Adrenal gland (tissue), 12 donors: Measurements from ENCODE around the gene KCNT2. TPM values are rescaled to one million over a fixed set of nuclear protein-coding genes. Genes with fewer than 3 reads are reported as not detected.

Experiments
- DNase-seq, 7 donors: peaks; one replicate each; pipeline ENCODE4 v3.0.0-alpha.2; 2019 to 2020
- H3K27ac ChIP-seq, 5 donors: fragments of 200-600 bp; sonication (generic) in 4 of 5; 1 replicate in 3 of 5; 2 replicates in 2 of 5; pipeline versions ENCODE4 v1.5.1 to v1.8.0; 2016 to 2020; ENCODE audit warnings: mild to moderate bottlenecking in 1 of 5
- H3K27me3 ChIP-seq: fragments of 200-600 bp; 2 replicates; pipeline ENCODE4 v1.8.0; 2021
- H3K36me3 ChIP-seq, 2 donors: fragments of 200-600 bp; replicated peaks in 1 of 2; 1 replicate in 1 of 2; 2 replicates in 1 of 2; pipeline versions ENCODE4 v1.5.1 to v1.8.0; 2018 to 2022
- H3K4me1 ChIP-seq, 2 donors: fragments of 200-600 bp; replicated peaks in 1 of 2; 1 replicate in 1 of 2; 2 replicates in 1 of 2; pipeline versions ENCODE4 v1.5.1 to v1.8.0; 2018 to 2021
- H3K4me3 ChIP-seq, 4 donors: fragments of 200-600 bp; sonication (generic) in 3 of 4; one replicate each; pipeline ENCODE4 v1.5.1; 2016 to 2018
- H3K9me3 ChIP-seq, 3 donors: fragments of 200-600 bp; sonication (generic) in 1 of 3; replicated peaks in 1 of 3; 1 replicate in 2 of 3; 2 replicates in 1 of 3; pipeline versions ENCODE4 v1.5.1 to v1.8.0; 2016 to 2021
- POLR2A ChIP-seq, 2 donors: fragments of 450-650 bp; IDR thresholded peaks; one replicate each; pipeline ENCODE4 v1.6.1; 2017; ENCODE audit warnings: antibody characterized with exemption in 2 of 2, mild to moderate bottlenecking in 2 of 2, moderate library complexity in 1 of 2
- WGBS, 4 donors: extraction: QIAGEN DNeasy Blood & Tissue Kit in 2 of 4; methylation state at CpG; one replicate each; pipeline versions ENCODE4 v1.1.5 to v1.1.7; 2013 to 2017; 5-methylcytosine and 5-hydroxymethylcytosine counted together
- intact Hi-C, 2 donors: fragments of 100-400 bp; cut with DNase I; formaldehyde crosslinking; loops; one replicate each; pipeline versions ENCODE4 v1.14.1 to v1.15.0; 2022 to 2023
- polyA plus RNA-seq, 3 donors: library from polyadenylated mRNA; stranded (reverse); fragments of 200-250 nt in 2 of 3; fragments of 350-450 nt in 1 of 3; fragmentation: Illumina TruSeq in 1 of 3; extraction: RNeasy Lipid Tissue Mini Kit (QIAGEN cat#74804) in 1 of 3; gene quantifications; one replicate each; pipeline ENCODE4 v1.2.3, GENCODE V29; 2013 to 2014
- total RNA-seq, 9 donors: library from RNA; depleted of rRNA in 4 of 9; stranded (reverse); fragments of >200 nt in 4 of 9; fragments of 120-200 nt in 1 of 9; fragmentation: NEBNext Ultra II Directional in 1 of 9; extraction: Animal tissue kit (Norgen Biotek cat#: 25700) in 1 of 9; gene quantifications; one replicate each; pipeline versions ENCODE4 v1.1.0 to v1.2.4, GENCODE V29; 2013 to 2023
- TF ChIP-seq, protein P1 (sequence below), 6 experiments: fragments of 450-650 bp in 4 of 6; fragments of 200-600 bp in 2 of 6; sonication (generic) in 1 of 6; IDR thresholded peaks; 1 replicate in 5 of 6; 2 replicates in 1 of 6; pipeline versions ENCODE4 v1.5.1 to v1.8.0; 2016 to 2021; ENCODE audit warnings: antibody characterized with exemption in 6 of 6, mild to moderate bottlenecking in 2 of 6, moderate library complexity in 1 of 6
- donor health status: healthy with polysubstance abuse.
- donor health status: Bipolar disorder and iron deficiency.
- donor health status: DM: yes; HTN: yes; CAD: no.
- donor health status: DM: no; HTN: no; CAD: no.
- donor health status: DM: no; HTN: no; CAD: no.
- donor health status: DM: yes; HTN: yes; CAD: no.

Gene KCNT2
- total and polyA plus RNA-seq, 12 donors: 0.54 to 4.0 (median 1.2) TPM

DNA sequence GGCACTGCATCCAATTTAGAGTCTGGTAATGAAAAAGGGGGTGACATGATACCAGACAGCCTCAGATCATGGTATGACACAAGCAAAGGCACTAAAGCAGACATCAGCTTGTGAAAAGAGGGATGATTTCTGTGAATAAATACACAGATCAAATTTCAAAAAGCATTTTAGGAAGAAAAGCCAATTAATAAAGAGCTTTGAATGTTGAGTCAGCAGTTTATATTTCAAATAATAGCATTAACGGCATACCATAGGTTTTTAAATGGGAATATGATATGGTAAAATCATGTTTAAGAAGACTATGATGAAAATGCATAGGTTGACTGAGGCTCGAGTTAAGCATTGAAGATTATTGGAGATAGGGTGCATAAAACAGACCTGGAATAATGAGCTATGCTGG is 13.5 kb downstream of the KCNT2 start:
- H3K4me1 ChIP-seq: no peaks in the 10 kb centered on the region
- H3K27me3 ChIP-seq: no peaks in the 10 kb centered on the region
- 70 to 80% (median 72%) methylated on average over 2 of the region's 2 CpGs for WGBS, 4 donors
- intact Hi-C loops: no loop called here
- no peak overlapping the region for H3K4me3 ChIP-seq
- DNase-seq: no peak
- H3K9me3 ChIP-seq: no peaks in the 10 kb centered on the region
- H3K27ac ChIP-seq: no peak overlapping the region
- H3K36me3 ChIP-seq: no peaks in the 10 kb centered on the region
- TF ChIP-seq, protein P1, sequence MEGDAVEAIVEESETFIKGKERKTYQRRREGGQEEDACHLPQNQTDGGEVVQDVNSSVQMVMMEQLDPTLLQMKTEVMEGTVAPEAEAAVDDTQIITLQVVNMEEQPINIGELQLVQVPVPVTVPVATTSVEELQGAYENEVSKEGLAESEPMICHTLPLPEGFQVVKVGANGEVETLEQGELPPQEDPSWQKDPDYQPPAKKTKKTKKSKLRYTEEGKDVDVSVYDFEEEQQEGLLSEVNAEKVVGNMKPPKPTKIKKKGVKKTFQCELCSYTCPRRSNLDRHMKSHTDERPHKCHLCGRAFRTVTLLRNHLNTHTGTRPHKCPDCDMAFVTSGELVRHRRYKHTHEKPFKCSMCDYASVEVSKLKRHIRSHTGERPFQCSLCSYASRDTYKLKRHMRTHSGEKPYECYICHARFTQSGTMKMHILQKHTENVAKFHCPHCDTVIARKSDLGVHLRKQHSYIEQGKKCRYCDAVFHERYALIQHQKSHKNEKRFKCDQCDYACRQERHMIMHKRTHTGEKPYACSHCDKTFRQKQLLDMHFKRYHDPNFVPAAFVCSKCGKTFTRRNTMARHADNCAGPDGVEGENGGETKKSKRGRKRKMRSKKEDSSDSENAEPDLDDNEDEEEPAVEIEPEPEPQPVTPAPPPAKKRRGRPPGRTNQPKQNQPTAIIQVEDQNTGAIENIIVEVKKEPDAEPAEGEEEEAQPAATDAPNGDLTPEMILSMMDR (IDR thresholded peaks at IDR 0.05): no peak
- no peak for TF ChIP-seq POLR2A (IDR thresholded peaks at IDR 0.05)

DNA sequence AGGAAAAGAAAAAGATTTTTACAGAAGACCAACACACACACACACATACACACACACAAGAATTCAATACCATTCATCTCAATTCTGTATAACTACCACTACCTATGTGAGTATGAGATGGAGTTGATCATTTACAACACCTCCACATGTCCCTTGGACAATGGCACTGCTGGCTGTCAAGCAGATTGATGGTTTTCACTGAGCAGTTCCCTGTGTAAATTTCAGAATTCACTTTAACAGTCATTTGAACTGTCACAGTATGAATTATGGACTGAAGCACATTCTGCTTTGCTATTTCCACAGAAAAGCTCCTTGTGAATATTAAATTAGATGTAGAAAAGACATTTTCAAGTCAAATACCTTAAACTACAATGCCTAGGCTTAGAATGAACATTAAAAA is 14.3 kb downstream of the KCNT2 start:
- Histone ChIP-seq H3K4me1 (no peaks in the 10 kb centered on the region), H3K4me3 (no peak overlapping the region), H3K27me3 (no peaks in the 10 kb centered on the region), H3K9me3 (no peaks in the 10 kb centered on the region), H3K27ac (no peak overlapping the region), H3K36me3 (no peaks in the 10 kb centered on the region)
- intact Hi-C loops: no loop called here
- TF ChIP-seq, protein P1 (IDR thresholded peaks at IDR 0.05): no peak
- no peak for TF ChIP-seq POLR2A (IDR thresholded peaks at IDR 0.05)
- no peak for DNase-seq

DNA sequence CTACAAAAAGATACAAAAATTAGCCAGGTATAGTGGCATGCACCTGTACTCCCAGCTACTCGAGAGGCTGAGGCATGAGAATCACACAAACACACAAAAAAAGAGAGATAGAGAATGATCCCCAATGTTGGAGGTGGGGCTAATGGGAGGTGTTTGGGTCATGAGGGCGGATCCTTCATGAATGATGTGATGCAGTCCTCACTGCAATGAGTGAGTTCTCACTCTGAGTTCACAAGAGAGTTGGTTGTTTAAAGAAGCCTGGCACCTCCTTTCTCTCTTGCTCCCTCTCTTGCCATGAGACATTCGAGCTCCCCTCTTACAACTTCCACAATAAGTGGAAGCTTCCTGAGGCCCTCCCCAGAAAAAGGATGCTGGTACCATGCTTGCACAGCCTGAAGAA is 17.3 kb downstream of the KCNT2 start:
- Histone ChIP-seq H3K36me3 (no peaks in the 10 kb centered on the region), H3K27ac (no peak overlapping the region), H3K4me1 (no peaks in the 10 kb centered on the region), H3K27me3 (no peaks in the 10 kb centered on the region), H3K4me3 (no peak overlapping the region), H3K9me3 (no peaks in the 10 kb centered on the region)
- 66 to 81% (median 72%) methylated on average over 3 of the region's 3 CpGs for WGBS, 4 donors
- TF ChIP-seq POLR2A (IDR thresholded peaks at IDR 0.05): no peak
- TF ChIP-seq, protein P1 (IDR thresholded peaks at IDR 0.05): no peak
- intact Hi-C loops: no loop called here
- DNase-seq: no peak

DNA sequence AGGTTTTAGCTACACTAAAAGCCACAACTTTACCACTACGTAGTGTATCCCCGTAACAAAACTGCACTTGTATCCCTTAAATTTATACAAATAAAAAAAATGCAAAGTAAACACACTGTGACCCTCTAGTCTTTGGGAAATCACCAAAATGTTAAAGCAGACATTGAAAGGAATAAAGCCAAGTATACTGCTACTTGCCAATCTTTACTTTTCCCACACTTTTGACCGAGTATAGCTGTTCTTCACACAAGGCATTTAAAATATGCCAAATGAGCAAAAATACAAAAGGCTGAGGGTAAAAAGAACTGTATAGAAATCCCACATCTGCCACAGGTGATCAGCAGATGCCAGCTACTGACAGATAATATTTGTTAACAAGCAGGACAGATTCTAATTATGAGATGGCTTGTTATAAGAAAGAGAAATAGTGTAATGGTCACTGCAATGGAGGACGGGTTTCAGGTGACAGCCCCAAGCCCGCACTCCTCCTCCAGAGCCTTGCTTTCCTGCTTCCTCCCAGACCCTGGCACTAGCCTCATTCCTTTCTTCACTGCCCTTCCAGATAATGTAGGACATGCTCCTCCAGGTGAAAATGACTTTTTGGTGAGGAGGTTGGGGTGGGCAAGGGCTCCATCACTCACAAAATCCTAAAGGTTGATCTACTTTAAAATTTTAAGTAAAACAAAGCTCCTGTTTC is 18.1 kb downstream of the KCNT2 start:
- Histone ChIP-seq H3K9me3 (no peaks in the 10 kb centered on the region), H3K27ac (no peak overlapping the region), H3K27me3 (no peaks in the 10 kb centered on the region), H3K36me3 (no peaks in the 10 kb centered on the region), H3K4me3 (no peak overlapping the region), H3K4me1 (no peaks in the 10 kb centered on the region)
- no peak for DNase-seq
- TF ChIP-seq POLR2A (IDR thresholded peaks at IDR 0.05): no peak
- intact Hi-C loops: no loop called here
- WGBS, 4 donors: 74 to 82% (median 78%) methylated on average over 5 of the region's 5 CpGs

DNA sequence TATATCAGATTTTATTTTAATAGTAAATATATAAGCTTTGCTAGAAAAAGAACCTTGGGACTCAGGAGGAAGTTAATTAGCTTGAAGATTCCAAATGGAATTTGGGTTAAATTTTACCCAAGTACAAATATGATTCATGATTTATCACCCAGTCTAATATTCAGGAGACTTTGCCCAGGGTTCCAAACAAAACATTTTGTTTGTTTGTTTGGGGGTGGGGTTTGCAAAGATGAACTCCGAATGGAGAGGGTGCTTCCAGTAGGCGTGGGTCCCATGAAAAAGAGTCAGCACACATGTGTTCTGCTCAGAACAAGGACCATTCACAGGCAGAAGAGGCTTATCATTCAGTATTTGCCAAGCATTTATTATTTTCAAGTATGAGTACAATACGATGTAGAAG is 23.5 kb downstream of the KCNT2 start:
- DNase-seq: no peak
- intact Hi-C loops: no loop called here
- Histone ChIP-seq H3K4me1 (no peaks in the 10 kb centered on the region), H3K27me3 (no peaks in the 10 kb centered on the region), H3K27ac (no peak overlapping the region), H3K9me3 (no peaks in the 10 kb centered on the region), H3K4me3 (no peak overlapping the region), H3K36me3 (no peaks in the 10 kb centered on the region)
- TF ChIP-seq, protein P1 (IDR thresholded peaks at IDR 0.05): no peak
- TF ChIP-seq POLR2A (IDR thresholded peaks at IDR 0.05): no peak
- WGBS, 4 donors: 60 to 69% (median 63%) methylated on average over 3 of the region's 3 CpGs
